Head of caudate nucleus (tissue), 42 donors: ENCODE data around the gene RUFY4.

Source experiments
- DNase-seq, 42 donors: peaks; one replicate each; pipeline versions ENCODE4 v3.0.0 to v3.0.0-alpha.2; 2020 to 2021; ENCODE audit warnings: mixed read lengths in 7 of 42
- intact Hi-C: fragments of 100-400 bp; cut with DNase I; formaldehyde crosslinking; loops from one replicate; pipeline ENCODE4 v1.15.0; 2022

The RUFY4 gene

DNA sequence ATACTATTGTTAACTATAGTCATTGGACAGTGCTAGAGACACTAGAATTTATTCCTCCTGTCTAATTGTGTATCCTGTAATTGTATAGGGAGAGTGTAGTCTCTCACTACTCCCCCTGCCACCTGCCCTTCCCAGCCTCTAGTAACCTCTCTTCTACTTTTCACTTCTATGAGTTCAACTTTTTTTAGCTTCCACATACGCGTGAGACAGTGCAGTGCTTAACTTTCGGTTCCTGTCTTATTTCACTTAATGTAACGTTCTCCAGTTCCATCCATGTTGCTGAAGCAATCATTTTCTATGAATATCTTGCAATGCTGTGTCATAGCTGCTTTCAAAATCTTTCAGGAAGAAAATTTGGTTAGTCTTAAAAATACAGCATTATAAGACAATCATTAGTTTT is 22.8 kb upstream of the RUFY4 start:
- DNase-seq: peak in 2 of 42 donors; percentile 34 to 42

DNA sequence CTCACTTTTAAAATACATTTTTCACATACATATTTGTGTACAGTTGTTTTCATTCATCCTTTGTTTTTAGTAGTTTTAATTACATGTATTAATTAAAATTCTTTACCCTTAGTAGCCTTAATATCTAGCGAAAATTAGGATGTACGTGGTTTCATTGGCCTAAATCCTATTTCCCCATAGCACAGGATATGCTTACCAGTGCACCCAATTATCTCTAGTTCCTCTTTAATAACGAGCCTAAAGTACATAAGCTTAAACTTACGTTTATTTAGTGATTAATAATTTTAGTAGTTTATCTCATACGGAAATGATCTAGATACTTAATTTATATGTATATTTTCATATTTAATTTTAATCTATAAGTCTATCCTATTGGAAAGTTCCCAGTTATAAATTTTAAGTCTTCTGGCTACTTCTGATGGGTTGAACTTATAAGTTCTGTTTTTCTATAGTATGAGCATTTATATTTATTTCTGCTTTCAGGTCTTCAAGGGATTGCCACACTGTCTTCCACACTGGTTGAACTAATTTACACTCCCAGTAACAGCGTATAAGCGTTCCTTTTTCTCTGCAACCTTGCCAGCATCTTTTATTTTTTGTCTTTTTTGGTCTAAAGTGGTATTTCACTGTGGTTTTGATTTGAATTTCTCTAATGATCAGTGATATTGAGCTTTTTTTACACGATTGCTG is 21.4 kb upstream of the RUFY4 start:
- DNase-seq: no peak
- intact Hi-C loops: no loop called here

More for the DNA sequence above, 22.8 kb upstream of the RUFY4 start:
- intact Hi-C loops: no loop called here

GRCh38 chr2:218051903-218052302 is 17.1 kb upstream of the RUFY4 start:
- intact Hi-C loops: no loop called here
- DNase-seq: no peak

GRCh38 chr2:218059289-218059688 is 9.8 kb upstream of the RUFY4 start:
- intact Hi-C loops: no loop called here
- DNase-seq: no peak

GRCh38 chr2:218060118-218060517 is 8.9 kb upstream of the RUFY4 start:
- intact Hi-C loops: loop anchor here (10.0 kb wide), 1 partner anchor 275 kb away; no protein-coding TSS in a partner anchor
- DNase-seq: peak in 1 of 42 donors; percentile 5

DNA sequence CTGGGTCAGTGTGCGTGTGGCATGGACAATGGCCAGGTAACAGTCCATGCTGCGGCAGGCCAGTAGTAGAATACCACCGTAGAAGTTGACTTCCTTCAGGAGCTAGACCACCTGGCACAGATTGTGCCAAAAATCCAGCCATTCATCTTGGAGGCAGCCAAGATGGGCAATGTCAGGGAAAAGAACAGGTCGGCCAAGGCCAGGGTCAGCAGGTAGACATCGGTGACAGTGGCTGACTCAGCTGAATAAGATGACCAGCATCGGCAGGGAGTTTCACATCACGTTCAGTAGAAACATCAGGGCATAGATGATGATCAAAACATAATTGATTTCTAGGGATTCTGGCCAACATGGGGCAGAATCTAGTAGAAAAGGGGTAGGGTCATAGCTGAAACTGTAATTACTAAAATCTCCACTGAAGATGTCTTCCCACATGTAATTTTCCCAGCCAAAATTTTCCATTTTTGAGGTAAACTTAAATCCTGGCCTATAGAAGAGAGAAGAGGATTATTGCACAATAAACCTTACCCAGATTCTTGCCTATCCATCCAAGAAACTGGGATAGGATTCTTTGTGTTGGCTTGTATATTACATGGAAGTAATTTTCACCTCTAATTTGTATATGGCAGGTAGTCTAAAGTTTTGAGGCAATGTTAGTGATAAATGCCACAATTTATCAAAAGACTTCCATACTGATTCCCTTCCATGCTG is 7.9 kb upstream of the RUFY4 start:
- intact Hi-C loops: loop anchor here (10.0 kb wide), 1 partner anchor 276 kb away; no protein-coding TSS in a partner anchor
- no peak for DNase-seq

DNA sequence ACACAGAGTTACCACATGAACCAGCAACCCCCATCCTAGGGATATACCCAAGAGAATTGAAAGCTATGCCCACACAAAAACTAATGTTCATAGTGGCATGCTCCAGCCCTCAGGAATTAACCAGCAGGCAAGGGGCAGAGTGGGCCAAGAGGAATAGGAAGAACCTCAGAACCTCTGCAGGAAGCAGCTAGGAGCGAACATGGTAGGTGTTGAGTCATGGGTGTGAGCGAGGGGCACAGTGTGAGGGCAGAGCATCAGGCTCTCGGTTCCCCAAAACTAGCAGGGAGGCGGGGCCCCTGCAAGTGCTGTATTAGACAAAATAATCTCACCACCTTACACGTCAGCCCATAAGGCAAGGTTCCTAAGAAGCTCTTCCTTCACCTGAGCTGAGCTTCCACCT is 5.6 kb upstream of the RUFY4 start:
- DNase-seq: peak in 2 of 42 donors; percentile 5 to 41
- intact Hi-C loops: loop anchor here (10.0 kb wide), 1 partner anchor 279 kb away; no protein-coding TSS in a partner anchor

DNA sequence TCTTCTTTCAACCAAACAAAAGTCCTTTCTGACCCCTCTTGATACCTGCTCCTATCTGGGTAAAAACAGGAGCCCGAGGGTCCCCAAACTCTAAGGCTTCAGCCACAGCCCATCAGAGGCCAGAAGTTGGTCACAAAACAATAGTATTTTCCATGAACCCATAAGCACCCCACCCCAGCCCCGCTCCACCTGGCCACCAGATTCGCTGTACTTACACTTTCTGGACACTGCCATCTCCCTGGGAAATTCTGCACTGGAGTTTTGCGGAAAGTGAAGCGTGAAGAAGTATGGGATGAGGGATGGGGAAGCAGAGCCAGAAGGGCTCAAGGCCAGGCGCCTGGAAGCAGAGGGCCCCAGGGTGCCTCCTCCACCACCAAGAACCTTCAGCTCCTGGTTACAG is 5.2 kb upstream of the RUFY4 start:
- intact Hi-C loops: loop anchor here (10.0 kb wide), 1 partner anchor 279 kb away; no protein-coding TSS in a partner anchor
- peak in 1 of 42 donors; percentile 30 for DNase-seq

DNA sequence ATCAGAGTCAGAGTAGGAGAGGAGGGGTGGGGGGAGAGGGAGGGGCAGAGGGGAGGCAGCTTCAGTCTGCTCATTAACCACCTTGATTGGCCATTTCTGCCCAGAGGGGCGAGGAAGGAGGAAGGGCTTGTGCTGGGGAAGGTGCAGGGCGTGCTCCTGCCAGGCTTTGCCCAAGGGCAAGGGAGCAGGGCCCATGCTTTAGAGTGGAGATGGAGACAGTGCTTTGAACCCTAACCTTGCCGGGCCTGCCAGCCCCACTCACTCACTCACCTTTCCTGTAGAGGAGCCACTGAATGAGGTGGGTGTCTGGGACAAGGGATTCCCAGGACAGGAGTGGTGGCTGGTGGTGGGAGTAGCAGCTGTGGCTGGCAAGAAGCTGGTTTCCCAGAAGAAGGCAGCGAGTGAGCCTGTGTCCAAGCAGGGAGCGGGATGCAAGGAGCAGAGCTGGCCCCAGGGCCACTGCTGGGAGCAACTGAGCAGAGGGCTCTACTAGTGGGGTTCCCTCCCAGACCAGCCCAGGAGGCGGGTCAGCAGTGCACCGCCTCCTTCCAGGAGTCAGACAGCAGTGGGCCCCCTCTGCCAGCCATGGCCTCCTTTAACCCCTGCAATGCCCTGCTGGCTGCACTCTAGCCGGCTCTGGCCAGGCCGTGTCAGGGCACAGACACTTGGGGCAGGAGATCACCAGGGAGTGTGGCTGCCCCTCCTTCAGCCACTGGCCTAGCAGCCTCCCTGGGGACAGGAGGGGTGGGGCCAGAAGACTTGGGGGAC is 3.6 kb upstream of the RUFY4 start:
- DNase-seq: peak in 1 of 42 donors; percentile 34
- intact Hi-C loops: loop anchor here (10.0 kb wide), 1 partner anchor 281 kb away; no protein-coding TSS in a partner anchor

- no peak for DNase-seq
- intact Hi-C loops: loop anchor here (10.0 kb wide), 1 partner anchor 282 kb away; no protein-coding TSS in a partner anchor
Measured at GRCh38 chr2:218066926-218067515, 2.0 kb upstream of the RUFY4 start.

- intact Hi-C loops: loop anchor here (10.0 kb wide), 1 partner anchor 283 kb away; no protein-coding TSS in a partner anchor
- no peak for DNase-seq
Measured at GRCh38 chr2:218067523-218067922, 1.5 kb upstream of the RUFY4 start.

DNA sequence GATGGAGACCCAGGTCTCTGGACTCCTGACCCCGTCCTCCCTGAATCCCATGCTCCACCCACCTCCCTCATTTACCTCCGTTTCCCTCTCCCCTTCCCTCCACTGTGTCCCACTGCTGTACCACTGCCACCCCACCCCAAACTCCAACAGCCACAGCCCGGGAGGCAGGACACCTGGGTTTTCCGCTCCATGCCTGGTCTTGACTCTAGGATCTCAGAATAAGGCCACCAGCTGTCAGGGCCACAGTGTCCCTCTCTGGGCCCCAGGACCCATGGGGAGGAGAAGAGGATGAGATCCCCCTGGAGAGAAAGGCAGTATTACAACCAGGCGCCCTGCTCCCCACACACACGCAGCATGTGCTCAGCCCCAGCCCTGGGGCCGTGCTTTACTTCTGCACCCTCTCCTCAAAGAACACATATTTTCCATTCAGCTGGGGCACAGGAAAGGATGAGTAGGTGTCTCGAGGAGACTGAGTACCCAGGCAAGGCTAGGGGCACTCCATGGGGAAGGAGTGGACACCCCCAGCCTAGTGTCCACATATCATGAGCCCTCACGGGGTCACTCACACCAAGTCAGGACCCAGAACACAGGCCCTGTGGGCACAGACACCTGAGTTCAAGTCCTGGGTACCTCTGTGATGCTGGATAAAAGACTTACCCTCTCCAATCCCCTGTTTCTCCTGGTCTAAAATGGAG is 700 bp downstream of the RUFY4 start:
- intact Hi-C loops: loop anchor here (10.0 kb wide), 1 partner anchor 285 kb away; no protein-coding TSS in a partner anchor
- DNase-seq: no peak

DNA sequence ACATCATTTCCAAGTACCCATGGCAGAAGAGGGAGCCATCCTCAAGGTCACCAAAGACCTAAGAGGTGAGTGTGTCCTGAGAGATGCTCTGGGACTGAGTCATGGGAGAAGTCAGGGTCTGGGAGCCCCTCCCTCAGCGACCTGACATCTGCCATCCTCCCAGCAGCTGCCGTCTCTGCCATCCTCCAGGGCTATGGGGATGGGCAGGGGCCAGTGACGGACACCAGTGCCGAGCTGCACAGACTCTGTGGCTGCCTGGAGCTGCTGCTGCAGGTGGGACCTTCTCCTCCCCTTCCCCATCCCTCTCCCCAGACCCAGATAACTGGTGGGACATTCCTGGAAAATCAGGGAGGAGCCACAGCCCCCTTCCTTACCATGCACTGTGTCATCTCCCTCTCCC is 1.5 kb downstream of the RUFY4 start:
- intact Hi-C loops: no loop called here

GRCh38 chr2:218071218-218071937 is 2.3 kb downstream of the RUFY4 start:
- intact Hi-C loops: no loop called here
- DNase-seq: no peak

More for the DNA sequence above, 1.5 kb downstream of the RUFY4 start:
- no peak for DNase-seq

DNA sequence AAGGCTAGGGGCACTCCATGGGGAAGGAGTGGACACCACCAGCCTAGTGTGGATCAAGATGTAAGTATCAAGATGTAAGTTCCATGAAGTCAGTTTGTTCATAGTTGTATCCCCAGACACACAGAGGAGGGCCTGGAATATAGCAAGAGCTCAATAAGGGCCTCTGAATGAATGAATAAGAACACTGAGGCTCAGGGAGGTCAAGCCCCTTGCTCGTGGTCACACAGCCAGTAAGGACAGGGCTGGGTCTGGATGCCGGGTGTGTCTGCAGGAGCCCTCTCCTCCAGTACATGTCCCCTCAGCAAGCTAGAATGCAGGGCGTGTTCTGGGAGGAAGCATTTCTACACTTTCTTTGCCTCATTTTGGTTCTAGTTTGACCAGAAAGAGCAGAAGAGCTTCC is 2.9 kb downstream of the RUFY4 start:
- intact Hi-C loops: no loop called here
- DNase-seq: no peak

DNA sequence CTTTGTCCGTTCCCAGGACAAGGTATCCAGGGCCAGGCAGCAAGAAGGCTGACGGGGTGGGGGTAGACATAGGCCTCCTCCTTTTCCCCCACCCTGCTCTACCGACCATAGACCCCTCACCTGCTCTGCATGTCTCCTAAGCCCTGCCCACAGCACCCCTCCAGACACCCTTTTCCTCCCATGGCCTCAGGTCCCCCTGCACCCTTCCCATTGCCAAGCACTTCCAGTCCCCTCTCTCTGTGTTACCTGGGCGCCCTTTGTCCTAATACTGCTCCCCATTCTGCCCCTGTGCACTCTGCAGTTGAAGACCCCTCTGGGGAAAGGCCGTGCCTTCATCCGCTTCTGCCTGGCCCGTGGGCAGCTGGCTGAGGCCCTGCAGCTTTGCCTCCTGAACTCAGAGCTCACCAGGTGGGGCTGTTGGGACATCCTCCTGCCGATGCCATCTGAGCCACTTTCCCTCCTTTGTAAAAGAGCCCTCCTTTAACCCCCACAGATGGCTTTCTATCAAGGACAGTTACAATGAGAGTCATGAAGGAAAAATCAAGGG is 3.5 kb downstream of the RUFY4 start:
- intact Hi-C loops: no loop called here
- no peak for DNase-seq

GRCh38 chr2:218073185-218073584 is 4.1 kb downstream of the RUFY4 start:
- intact Hi-C loops: no loop called here
- no peak for DNase-seq
